NCI-H2029 (cell line): ENCODE data around the gene SORT1.

Experiments used
- DNase-seq: peaks from one replicate; lab custom pipeline; 2025; lab: John Stamatoyannopoulos, UW

Gene SORT1

GRCh38 chr1:109274533-109275476, 122.9 kb downstream of the SORT1 start:
- peak; percentile 28 for DNase-seq

- no peak for DNase-seq
Observed at GRCh38 chr1:109273570-109274288, 124.0 kb downstream of the SORT1 start.

GRCh38 chr1:109272831-109273547, 124.7 kb downstream of the SORT1 start:
- no peak for DNase-seq

GRCh38 chr1:109272021-109272799, 125.5 kb downstream of the SORT1 start:
- DNase-seq, result no peak

GRCh38 chr1:109271458-109271857, 126.3 kb downstream of the SORT1 start:
- no peak for DNase-seq

- DNase-seq, result no peak
Observed at GRCh38 chr1:109270623-109271317, 126.9 kb downstream of the SORT1 start.

- no peak for DNase-seq
Observed at GRCh38 chr1:109269981-109270622, 127.6 kb downstream of the SORT1 start.

GRCh38 chr1:109269212-109269980, 128.3 kb downstream of the SORT1 start:
- no peak for DNase-seq

GRCh38 chr1:109268431-109269211, 129.1 kb downstream of the SORT1 start:
- no peak for DNase-seq

- no peak for DNase-seq
Observed at GRCh38 chr1:109267743-109268300, 129.9 kb downstream of the SORT1 start.

- no peak for DNase-seq
Observed at GRCh38 chr1:109266965-109267364, 130.8 kb downstream of the SORT1 start.

- DNase-seq, result no peak
Observed at GRCh38 chr1:109265741-109266330, 131.9 kb downstream of the SORT1 start.

GRCh38 chr1:109265016-109265415, 132.7 kb downstream of the SORT1 start:
- no peak for DNase-seq

GRCh38 chr1:109264379-109264755, 133.4 kb downstream of the SORT1 start:
- DNase-seq, result no peak

GRCh38 chr1:109263597-109264378, 133.9 kb downstream of the SORT1 start:
- DNase-seq, result peak; percentile 39

- no peak for DNase-seq
Observed at GRCh38 chr1:109263234-109263596, 134.5 kb downstream of the SORT1 start.

GRCh38 chr1:109262231-109263055, 135.3 kb downstream of the SORT1 start:
- no peak for DNase-seq
